GM19372 (cell line): ENCODE data around the gene KDM1A.

Experiments
- ATAC-seq: cut with Tn5 transposase; IDR thresholded peaks from one replicate; pipeline ENCODE4 v1.9.1; 2021; ENCODE audit warnings: mild to moderate bottlenecking, low read depth, moderate library complexity; ENCODE audit not compliant: unreplicated experiment

The KDM1A gene

GRCh38 chr1:23103001-23103889, 84.0 kb downstream of the KDM1A start:
- ATAC-seq = no peak

GRCh38 chr1:23108918-23109533, 89.8 kb downstream of the KDM1A start:
- no peak for ATAC-seq

DNA sequence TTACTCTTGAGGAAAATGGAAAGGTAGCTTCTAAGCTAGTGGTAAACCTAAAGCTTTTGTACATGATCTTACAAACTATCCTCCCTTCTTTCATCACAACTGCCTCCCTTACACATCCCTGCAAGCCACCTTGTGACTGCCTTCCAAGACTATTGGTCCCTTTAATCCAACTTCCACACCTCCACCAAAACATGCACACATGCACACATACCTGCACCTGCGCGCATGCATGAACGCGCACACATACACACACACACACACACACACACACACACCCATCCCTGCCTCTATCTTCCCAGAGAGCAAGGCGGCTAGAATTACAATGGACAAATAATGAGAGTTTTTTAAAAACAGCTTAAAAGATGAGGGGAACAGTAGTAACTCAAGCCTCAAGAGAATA, 91.1 kb downstream of the KDM1A start:
- ATAC-seq = no peak

GRCh38 chr1:23111600-23112535, 92.6 kb downstream of the KDM1A start:
- ATAC-seq = no peak

DNA sequence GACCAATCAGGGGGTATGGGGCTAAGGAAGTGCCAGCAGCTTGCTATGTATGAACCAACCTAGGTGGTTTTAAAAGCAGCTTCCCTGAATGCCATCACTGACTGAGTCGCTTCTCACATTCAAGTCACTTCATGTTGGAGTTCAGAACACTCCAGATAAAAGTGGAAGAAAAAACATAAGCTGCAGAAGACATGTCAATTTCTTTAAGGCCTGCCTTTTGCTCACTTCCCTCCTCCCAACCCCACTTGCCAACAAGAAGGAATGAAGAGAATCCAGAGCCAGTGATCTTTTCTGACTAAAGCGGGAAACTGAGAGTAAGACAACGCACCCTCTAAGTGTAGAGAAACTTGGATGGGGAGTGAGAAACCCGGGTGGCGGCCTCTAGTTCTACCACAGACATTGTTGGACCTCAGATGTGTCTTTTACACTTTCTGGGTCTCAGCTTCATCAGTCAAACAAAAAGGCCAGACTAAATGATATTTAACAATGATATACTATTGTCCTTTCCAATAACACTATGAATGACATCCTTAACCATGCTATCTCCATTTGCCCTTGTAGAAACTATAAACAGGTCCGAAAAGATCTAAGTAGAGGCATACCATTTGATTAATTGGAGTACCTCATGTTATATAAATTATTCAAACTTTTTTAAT, 95.3 kb downstream of the KDM1A start:
- ATAC-seq = no peak

GRCh38 chr1:23116216-23116836, 97.1 kb downstream of the KDM1A start:
- no peak for ATAC-seq

DNA sequence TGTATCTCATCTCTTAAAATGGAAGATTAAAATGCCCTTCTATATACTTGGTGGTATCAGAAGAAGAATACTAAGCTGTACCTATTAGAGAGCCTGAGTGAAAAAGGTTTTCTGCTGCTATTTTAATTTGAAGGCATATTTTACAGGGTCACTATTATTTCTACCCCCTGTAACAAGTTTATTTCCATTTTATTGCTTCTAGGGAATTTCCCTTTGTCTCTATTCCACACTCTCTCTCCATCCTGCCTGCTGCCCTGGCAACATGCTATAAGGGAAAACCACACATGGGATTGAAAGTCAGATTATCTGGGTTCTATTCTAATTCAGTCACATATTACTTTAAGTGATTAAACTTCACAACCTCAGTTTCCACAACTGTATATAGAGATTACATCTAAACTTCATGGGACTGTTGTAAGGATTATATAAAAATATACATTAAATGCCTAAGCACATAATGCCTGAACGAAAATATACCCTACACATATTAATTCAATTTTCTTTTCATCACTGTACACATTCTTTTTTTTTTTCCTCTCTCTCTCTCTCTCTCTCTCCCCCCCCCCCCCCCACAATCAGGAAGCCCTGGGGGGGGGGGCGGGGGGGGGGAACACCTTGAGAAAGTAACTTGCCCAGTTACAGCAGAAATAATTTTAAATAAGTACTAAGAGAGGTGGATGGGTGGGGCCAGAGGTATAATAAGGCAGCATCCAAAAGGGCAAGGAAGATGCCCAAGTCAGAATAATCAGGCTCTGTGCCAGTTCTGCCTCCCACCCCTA, 97.8 kb downstream of the KDM1A start:
- no peak for ATAC-seq

DNA sequence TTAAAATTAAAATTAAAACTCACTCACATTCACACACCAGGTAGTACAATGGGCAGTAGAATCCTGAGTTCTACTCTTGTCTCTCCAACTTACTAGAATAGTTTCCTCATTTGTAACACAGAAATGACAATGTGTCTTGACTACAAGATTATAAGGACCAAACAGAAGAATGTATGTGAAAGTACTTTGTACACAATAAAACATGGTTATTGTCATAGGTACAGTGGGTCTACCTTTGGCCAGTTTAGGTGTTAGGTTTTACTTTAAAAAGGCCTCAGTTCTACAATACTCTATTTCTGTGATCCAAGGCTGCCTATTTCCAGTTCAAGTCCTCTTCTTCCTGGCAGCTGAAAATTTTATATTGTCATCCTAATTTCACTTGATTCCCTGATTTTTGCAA, 99.1 kb downstream of the KDM1A start:
- ATAC-seq = no peak

GRCh38 chr1:23118957-23119792, 99.9 kb downstream of the KDM1A start:
- no peak for ATAC-seq

DNA sequence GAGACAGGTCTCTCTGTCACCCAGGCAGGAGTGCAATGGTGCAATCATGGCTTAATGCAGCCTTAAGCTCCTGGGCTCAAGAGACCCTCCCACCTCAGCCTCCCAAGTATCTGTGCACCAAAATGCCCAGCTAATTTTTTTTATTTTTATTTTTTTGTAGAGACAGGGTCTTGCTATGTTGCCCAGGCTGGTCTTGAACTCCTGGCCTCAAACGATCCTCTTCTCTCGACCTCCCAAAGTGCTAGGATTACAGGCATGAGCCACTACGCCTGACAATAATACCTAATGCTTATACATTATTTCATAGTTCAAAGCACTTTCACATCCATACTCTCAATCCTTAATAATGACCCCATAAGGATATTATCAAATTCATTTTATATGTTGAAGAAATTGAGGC, 101.1 kb downstream of the KDM1A start:
- no peak for ATAC-seq

- ATAC-seq = no peak
Measured at GRCh38 chr1:23122023-23122748, 102.9 kb downstream of the KDM1A start.

DNA sequence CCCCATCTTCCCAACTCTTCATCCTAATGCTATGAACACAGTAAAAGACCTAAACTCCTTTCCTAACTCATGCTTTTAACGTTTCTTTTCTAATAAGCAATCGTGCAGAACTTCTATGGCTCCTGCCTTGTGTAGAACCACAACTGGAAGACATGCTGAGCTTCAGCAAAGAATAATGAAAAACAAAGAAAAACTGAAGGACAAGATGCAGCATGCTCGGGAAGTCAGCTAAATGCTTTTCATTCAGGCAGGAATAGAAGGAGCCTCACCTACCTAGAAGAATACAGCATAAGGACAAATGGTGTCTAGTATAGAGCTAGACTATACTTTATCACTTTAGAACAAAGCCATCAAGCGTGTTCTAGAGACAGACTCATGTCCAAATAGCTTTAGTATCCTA, 103.5 kb downstream of the KDM1A start:
- ATAC-seq = no peak

DNA sequence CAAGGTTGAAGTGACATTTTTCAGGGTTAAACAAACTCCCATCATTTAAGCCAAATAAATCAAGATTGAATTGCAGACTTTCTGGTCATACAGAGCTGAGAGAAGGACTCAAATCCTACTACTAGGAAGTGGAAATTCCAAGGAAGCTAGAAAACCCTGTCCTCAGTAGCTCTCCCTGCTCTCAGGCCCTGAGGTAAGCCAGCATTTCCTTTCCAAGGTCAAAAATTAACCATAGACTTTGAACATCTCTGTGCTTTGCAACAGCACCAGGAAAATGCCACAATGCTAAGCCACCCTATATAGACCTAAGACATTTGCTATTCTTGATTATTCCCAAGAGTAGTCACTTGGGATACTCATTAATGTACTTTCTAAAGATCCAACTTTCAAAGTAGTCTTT, 104.3 kb downstream of the KDM1A start:
- ATAC-seq = no peak

GRCh38 chr1:23124259-23125026, 105.2 kb downstream of the KDM1A start:
- ATAC-seq = no peak

DNA sequence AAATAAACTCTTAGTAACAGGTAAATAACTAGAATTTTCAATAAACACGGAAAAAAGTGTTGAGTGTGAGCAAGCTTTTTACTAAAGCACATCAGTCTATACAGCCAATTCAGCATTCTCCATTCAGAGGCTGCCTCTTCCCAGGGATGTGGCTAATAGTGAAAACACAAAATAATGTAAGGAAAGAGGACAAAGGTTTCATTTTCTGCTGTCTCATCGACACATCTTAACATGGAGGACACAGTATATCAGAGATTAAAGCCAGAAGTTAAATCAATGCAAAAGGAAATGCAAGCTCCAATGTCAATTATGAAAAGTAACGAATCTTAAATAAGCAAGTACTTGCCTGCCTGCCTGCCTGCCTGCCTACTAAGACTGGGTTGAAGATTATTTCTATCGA, 106.2 kb downstream of the KDM1A start:
- ATAC-seq = no peak

- ATAC-seq = no peak
Measured at GRCh38 chr1:23126200-23126599, 106.9 kb downstream of the KDM1A start.

GRCh38 chr1:23126801-23127200, 107.5 kb downstream of the KDM1A start:
- ATAC-seq = no peak
